Stimulated activated CD4-positive, alpha-beta T cell treated with anti-CD3 and anti-CD28 coated beads, Interleukin-1b, Interleukin-23, amount 100 ng/mL, for 1 hour (primary cell): ENCODE data around the gene TAF4B.
"Not testable (repeated sequence)": the region's sequence is repeated elsewhere in the genome, so short reads cannot be mapped to it uniquely, and the experiment has no call there.

ENCODE experiments used
- DNase-seq, 2 donors: peaks; one replicate each; pipeline ENCODE4 v3.0.0-alpha.2; 2020; ENCODE audit warnings: low read depth in 2 of 2

Gene TAF4B

GRCh38 chr18:26238718-26239117 is 12.5 kb downstream of the TAF4B start:
- not testable (repeated sequence) for DNase-seq

GRCh38 chr18:26242392-26242791 is 16.1 kb downstream of the TAF4B start:
- DNase-seq = not testable (repeated sequence)

- not testable (repeated sequence) for DNase-seq
Observed at GRCh38 chr18:26245434-26245833, 19.2 kb downstream of the TAF4B start.

GRCh38 chr18:26252411-26252810 is 26.2 kb downstream of the TAF4B start:
- no peak for DNase-seq

- DNase-seq = not testable (repeated sequence)
Observed at GRCh38 chr18:26254808-26255207, 28.6 kb downstream of the TAF4B start.

GRCh38 chr18:26255695-26256622 is 29.7 kb downstream of the TAF4B start:
- DNase-seq = no peak

GRCh38 chr18:26258711-26259110 is 32.5 kb downstream of the TAF4B start:
- DNase-seq = no peak

- DNase-seq = not testable (repeated sequence)
Observed at GRCh38 chr18:26259416-26259815, 33.2 kb downstream of the TAF4B start.

GRCh38 chr18:26262156-26262555 is 35.9 kb downstream of the TAF4B start:
- no peak for DNase-seq

GRCh38 chr18:26267357-26267930 is 41.2 kb downstream of the TAF4B start:
- no peak for DNase-seq

GRCh38 chr18:26268454-26268853 is 42.2 kb downstream of the TAF4B start:
- DNase-seq = no peak

- DNase-seq = no peak
Observed at GRCh38 chr18:26271917-26272549, 45.8 kb downstream of the TAF4B start.

- DNase-seq = no peak
Observed at GRCh38 chr18:26277374-26277773, 51.1 kb downstream of the TAF4B start.

GRCh38 chr18:26279428-26279827 is 53.2 kb downstream of the TAF4B start:
- DNase-seq = no peak

- no peak for DNase-seq
Observed at GRCh38 chr18:26286008-26286407, 59.8 kb downstream of the TAF4B start.

GRCh38 chr18:26287644-26288043 is 61.4 kb downstream of the TAF4B start:
- no peak for DNase-seq

GRCh38 chr18:26290385-26290784 is 64.1 kb downstream of the TAF4B start:
- DNase-seq = no peak

- DNase-seq = no peak
Observed at GRCh38 chr18:26293982-26294381, 67.7 kb downstream of the TAF4B start.

- DNase-seq = no peak
Observed at GRCh38 chr18:26298107-26298506, 71.9 kb downstream of the TAF4B start.

GRCh38 chr18:26301681-26302080 is 75.4 kb downstream of the TAF4B start:
- no peak for DNase-seq

- not testable (repeated sequence) for DNase-seq
Observed at GRCh38 chr18:26303222-26303621, 77.0 kb downstream of the TAF4B start.

- DNase-seq = no peak
Observed at GRCh38 chr18:26304511-26304910, 78.3 kb downstream of the TAF4B start.
